Omental fat pad (tissue), 4 donors: ENCODE results near the gene AFF3. TPM values are rescaled to one million over a fixed set of nuclear protein-coding genes. Genes with fewer than 3 reads are reported as not detected.
A peak's percentile ranks its signal among the peaks of the same experiment; 100 is the strongest.
"Not testable (repeated sequence)": the region's sequence is repeated elsewhere in the genome, so short reads cannot be mapped to it uniquely, and the experiment has no call there.

ENCODE experiments used
- ATAC-seq: fragments of 150-250 bp; one replicate; pipeline ENCODE4 v1.9.1; 2016; ENCODE audit warnings: mild to moderate bottlenecking, moderate library complexity; ENCODE audit not compliant: low FRiP score
- DNase-seq: peaks from one replicate; pipeline ENCODE4 v3.0.0-alpha.2; 2019; ENCODE audit warnings: low spot score
- total RNA-seq, 4 donors: library from RNA; depleted of rRNA; stranded (reverse); fragments of >200 nt; gene quantifications; one replicate each; pipeline ENCODE4 v1.1.0, GENCODE V29; 2016
- TF ChIP-seq, protein P1 (sequence below), 3 donors: fragments of 450-650 bp; IDR thresholded peaks; one replicate each; pipeline ENCODE4 v1.5.1; 2016 to 2017; ENCODE audit warnings: antibody characterized with exemption in 3 of 3, mild to moderate bottlenecking in 3 of 3, moderate library complexity in 2 of 3

The AFF3 gene
- total RNA-seq, 4 donors from 2014 or later, result 1.4 to 6.0 (median 2.7) TPM

GRCh38 chr2:99674090-99674489 is 468.3 kb downstream of the AFF3 start:
- ATAC-seq, result no peak
- TF ChIP-seq, protein P1, sequence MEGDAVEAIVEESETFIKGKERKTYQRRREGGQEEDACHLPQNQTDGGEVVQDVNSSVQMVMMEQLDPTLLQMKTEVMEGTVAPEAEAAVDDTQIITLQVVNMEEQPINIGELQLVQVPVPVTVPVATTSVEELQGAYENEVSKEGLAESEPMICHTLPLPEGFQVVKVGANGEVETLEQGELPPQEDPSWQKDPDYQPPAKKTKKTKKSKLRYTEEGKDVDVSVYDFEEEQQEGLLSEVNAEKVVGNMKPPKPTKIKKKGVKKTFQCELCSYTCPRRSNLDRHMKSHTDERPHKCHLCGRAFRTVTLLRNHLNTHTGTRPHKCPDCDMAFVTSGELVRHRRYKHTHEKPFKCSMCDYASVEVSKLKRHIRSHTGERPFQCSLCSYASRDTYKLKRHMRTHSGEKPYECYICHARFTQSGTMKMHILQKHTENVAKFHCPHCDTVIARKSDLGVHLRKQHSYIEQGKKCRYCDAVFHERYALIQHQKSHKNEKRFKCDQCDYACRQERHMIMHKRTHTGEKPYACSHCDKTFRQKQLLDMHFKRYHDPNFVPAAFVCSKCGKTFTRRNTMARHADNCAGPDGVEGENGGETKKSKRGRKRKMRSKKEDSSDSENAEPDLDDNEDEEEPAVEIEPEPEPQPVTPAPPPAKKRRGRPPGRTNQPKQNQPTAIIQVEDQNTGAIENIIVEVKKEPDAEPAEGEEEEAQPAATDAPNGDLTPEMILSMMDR (IDR thresholded peaks at IDR 0.05), result no peak
- no peak for DNase-seq

DNA sequence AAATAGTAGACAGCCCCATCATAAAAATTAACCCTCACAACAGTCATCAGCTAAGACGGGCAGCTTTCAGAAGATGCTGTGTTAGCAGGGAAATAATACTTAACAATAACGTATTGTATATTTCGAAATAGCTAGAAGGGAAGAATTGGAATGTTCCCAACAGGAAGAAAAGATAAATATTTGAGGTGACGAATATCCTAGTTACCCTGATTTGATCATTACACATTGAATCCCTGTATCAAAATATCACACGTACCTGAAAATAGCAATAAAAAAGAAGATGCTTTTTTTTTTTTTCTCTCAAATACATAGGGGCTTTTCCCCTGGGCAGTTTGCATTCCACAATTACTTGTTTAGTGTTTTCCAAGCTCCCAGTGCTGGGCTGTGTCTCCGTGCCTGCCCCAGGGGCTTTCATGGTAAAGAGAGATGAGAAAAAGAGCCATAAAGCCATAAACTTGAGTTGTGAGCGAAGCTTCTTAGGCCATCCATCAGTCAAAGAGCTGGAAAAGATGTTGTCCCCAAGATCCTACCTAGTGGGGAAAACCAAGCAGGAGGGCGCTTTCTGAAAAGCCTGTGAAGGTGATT is 469.5 kb downstream of the AFF3 start:
- ATAC-seq (no peak), DNase-seq (no peak)
- TF ChIP-seq, protein P1 (IDR thresholded peaks at IDR 0.05), result no peak

- TF ChIP-seq, protein P1 (IDR thresholded peaks at IDR 0.05), result no peak
- ATAC-seq (no peak), DNase-seq (no peak)
Observed at GRCh38 chr2:99670768-99671734, 471.3 kb downstream of the AFF3 start.

DNA sequence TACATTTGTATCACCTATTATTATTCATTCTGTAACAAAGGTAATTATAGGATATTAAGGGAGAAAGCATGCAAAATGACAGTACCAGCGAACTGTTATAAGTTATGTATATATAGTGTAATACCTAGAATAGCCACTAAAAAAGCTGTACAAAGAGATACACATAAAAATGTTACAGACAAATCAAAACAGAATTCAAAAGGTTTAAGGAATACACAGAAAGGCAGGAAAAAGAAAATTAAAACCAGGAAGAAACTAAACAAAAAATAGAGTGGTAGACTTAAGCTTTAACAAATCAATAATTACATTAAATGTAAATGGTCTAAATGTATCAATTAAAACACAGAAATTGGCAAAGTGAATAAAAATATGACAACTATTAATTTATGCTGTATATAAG is 476.1 kb downstream of the AFF3 start:
- TF ChIP-seq, protein P1 (IDR thresholded peaks at IDR 0.05), result no peak
- ATAC-seq, result no peak
- DNase-seq, result no peak

- ATAC-seq (no peak), DNase-seq (no peak)
- TF ChIP-seq, protein P1 (IDR thresholded peaks at IDR 0.05), result no peak
Observed at GRCh38 chr2:99663641-99664040, 478.7 kb downstream of the AFF3 start.

DNA sequence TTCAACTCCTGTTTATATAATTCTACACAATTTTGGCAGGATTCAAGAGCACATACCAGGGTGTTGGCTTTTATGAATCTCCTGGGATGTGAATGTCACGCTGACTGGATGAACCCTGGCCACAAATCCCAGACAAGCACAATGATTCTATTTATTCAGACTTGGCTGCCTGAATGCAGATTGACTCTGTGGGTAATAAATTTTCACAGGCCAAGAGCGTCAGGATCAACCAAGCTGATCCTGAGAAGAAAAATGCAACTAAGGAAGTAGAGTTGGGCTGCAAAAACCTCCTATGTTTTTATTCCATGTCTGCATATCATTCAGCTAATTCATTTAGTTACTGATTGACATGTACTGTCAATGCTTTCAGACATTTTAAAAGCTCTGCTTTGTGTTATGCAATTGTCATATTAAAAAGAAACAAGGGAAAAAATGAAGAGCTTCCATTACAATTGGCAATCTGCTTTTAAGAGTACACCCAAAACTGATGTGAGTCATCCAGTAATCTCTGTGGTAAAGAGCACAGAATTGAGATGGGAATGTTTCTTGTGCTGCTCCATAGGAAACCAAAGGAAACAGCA is 479.5 kb downstream of the AFF3 start:
- DNase-seq (no peak), ATAC-seq (peak; percentile 67)

GRCh38 chr2:99661761-99662160 is 480.6 kb downstream of the AFF3 start:
- ATAC-seq, DNase-seq: not testable (repeated sequence)

More for the DNA sequence above, 479.5 kb downstream of the AFF3 start:
- TF ChIP-seq, protein P1 (IDR thresholded peaks at IDR 0.05), result no peak
